ENCODE measurements around the gene INPP5E.

Gene INPP5E

GRCh38 chr9:136383436-136383835, 56.2 kb downstream of the INPP5E start:
- no peak for DNase-seq (ENCODE audit: low read depth)
- TF ChIP-seq CTCF (IDR thresholded peaks at IDR 0.05; ENCODE audit: control insufficient read depth, extremely low read depth, insufficient read depth), result no peak
- no peak overlapping the region for H3K4me3 ChIP-seq (ENCODE audit: low read depth, low read length)

- TF ChIP-seq CTCF (IDR thresholded peaks at IDR 0.05; ENCODE audit: control insufficient read depth, extremely low read depth, insufficient read depth), result no peak
- no peak for DNase-seq (ENCODE audit: low read depth)
- H3K4me3 ChIP-seq (ENCODE audit: low read depth, low read length), result no peak overlapping the region
These were observed 57.6 kb downstream of the INPP5E start for GRCh38 chr9:136381966-136382513.

GRCh38 chr9:136381311-136381710, 58.3 kb downstream of the INPP5E start:
- no peak for TF ChIP-seq CTCF (IDR thresholded peaks at IDR 0.05; ENCODE audit: control insufficient read depth, extremely low read depth, insufficient read depth)

GRCh38 chr9:136380381-136380780, 59.3 kb downstream of the INPP5E start:
- TF ChIP-seq CTCF (IDR thresholded peaks at IDR 0.05; ENCODE audit: control insufficient read depth, extremely low read depth, insufficient read depth), result no peak
- no peak overlapping the region for H3K4me3 ChIP-seq (ENCODE audit: low read depth, low read length)
- no peak for DNase-seq (ENCODE audit: low read depth)

More at GRCh38 chr9:136381311-136381710, 58.3 kb downstream of the INPP5E start:
- H3K4me3 ChIP-seq (ENCODE audit: low read depth, low read length), result no peak overlapping the region
- DNase-seq (ENCODE audit: low read depth), result no peak

- DNase-seq (ENCODE audit: low read depth), result no peak
- no peak overlapping the region for H3K4me3 ChIP-seq (ENCODE audit: low read depth, low read length)
- no peak for TF ChIP-seq CTCF (IDR thresholded peaks at IDR 0.05; ENCODE audit: control insufficient read depth, extremely low read depth, insufficient read depth)
These were observed 59.8 kb downstream of the INPP5E start for GRCh38 chr9:136379891-136380290.

GRCh38 chr9:136379401-136379800, 60.2 kb downstream of the INPP5E start:
- H3K4me3 ChIP-seq (ENCODE audit: low read depth, low read length), result no peak overlapping the region
- TF ChIP-seq CTCF (IDR thresholded peaks at IDR 0.05; ENCODE audit: control insufficient read depth, extremely low read depth, insufficient read depth), result no peak
- no peak for DNase-seq (ENCODE audit: low read depth)

- no peak overlapping the region for H3K4me3 ChIP-seq (ENCODE audit: low read depth, low read length)
- no peak for DNase-seq (ENCODE audit: low read depth)
- no peak for TF ChIP-seq CTCF (IDR thresholded peaks at IDR 0.05; ENCODE audit: control insufficient read depth, extremely low read depth, insufficient read depth)
These were observed 60.7 kb downstream of the INPP5E start for GRCh38 chr9:136379003-136379287.

Measured in LNCaP clone FGC (cell line).